HG03108 (cell line): ENCODE data around the gene TCAIM.
A peak's percentile ranks its signal among the peaks of the same experiment; 100 is the strongest.
"Not testable (repeated sequence)": the region's sequence is repeated elsewhere in the genome, so short reads cannot be mapped to it uniquely, and the experiment has no call there.

Experiments
- ATAC-seq: cut with Tn5 transposase; IDR thresholded peaks from one replicate; pipeline ENCODE4 v1.9.1; 2021; ENCODE audit warnings: moderate library complexity; ENCODE audit not compliant: unreplicated experiment

TCAIM gene

DNA sequence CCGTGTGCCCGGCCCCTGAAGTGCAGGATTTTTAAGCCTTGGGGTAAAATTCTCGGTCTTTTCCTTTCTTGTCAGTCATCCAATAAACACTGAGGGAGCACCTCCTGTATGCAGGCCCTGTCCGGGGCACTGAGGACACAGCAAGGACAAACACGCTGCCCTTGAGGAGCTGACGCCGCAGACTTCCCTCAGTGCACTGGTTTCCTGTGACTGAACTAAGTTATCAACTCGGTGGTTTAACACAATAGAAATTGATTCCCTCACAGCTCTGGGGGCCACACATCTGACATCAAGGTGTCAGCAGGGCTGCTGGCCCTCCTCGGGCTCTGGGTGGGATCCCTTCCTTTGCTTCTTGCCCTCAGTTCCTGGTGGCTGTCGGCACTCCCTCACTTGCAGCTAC lies 73.8 kb downstream of the TCAIM start:
- ATAC-seq, result no peak

DNA sequence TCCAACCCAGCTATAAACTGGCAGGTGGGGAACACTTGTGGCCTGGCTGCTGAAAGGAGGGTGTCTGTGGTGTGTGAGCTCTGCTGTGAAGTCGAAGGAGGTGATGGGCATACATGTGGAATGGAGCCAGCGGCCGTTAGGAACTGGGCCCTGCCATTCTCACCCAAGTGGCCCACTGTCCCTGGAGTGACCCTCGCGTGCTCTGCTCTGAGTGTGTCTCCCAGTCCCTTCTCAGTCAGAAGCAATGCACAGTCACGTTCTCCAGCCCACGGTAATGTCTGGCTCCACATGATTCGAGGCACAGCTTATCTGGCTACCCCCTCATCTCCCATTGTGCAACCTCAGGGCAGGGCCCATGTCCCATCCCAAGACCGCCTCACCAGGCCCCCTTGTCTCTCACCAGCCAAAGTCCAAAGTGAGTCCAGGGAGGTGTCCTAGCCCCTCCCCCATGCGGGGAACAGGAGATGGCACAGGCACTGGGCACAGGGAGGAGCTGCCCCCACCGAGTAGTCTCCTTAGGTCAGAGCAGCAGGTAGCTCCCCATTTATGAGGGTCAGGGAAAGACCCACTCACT lies 76.0 kb downstream of the TCAIM start:
- no peak for ATAC-seq

DNA sequence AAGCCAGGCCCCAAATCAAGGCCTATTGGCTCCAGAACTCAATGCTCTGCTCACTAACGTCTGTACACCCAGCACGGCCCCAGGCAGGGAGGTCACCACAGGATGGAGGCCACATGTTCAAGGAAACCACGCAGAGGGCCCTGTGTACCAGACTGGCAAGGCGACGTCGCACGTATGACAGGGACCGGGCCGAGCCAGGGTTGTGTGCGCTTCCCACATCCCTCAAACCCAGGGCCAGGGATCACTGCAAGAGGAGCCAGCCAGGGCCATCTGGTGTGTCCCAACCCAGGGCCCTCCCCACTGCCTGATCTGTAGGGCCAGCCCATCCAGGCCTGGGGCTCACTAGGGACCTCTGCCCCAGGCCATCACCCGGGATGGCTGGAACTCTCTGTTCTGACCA lies 76.9 kb downstream of the TCAIM start:
- ATAC-seq, result no peak

DNA sequence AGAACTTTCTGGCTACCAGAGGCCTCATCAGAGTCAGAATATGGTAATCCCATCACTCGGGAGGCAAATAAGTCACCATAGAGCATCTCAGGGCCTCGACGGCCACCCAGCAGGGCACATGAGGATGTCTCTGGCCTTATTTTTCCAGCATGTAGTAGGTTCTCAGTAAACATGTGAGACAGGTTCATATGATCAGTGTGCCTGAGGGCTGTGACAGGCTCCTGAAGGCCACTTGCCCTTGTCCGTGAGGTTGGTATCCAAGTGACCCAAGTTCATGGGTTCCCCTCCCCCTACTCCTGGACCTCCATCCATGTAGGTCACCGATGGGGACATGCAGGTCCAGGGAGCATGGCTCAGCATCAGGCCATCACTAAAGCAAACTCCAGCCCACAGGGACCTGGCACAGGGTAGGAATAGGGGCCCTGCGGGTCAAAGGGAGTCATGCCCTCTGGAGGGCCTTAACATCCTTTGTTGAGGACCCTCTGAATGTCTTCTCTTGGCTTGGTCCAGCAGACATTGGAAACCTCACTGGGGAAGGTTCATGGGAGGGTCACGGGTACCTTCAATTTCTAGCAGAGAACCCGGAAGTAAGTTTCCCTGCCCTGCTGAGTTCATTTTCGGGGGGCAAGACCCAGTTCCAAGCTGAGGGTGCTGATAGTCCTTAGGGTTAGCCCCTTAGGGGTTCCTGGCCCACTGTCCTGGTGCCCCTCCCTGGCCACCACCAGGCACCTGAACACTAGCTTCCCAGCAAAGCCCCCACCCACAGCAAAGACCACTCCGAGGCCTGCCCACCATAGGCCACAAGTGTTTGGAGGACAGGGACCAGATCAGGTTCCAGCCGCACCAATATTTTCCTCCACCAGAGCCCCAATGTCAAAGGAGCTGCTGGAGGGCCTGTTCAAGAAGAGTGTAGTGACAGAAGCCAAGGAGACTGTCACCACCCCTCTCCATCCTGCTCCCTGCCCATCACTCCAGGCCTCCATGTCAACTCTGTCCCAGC lies 77.8 kb downstream of the TCAIM start:
- ATAC-seq, result no peak

DNA sequence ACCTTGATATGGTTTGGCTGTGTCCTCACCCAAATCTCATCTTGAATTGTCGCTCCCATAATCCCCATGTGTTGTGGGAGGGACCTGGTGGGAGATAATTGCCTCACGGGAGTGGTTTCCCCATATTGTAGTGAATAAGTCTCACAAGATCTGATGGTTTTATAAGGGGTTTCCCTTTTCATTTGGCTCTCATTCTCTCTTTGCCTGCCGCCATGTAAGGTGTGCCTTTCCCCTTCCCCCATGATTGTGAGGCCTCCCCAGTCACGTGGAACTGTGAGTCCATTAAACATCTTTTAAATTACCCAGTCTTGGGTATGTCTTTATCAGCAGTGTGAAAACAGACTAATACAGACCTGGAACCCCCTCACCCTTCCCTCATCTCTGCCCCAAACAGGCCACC lies 79.6 kb downstream of the TCAIM start:
- not testable (repeated sequence) for ATAC-seq

DNA sequence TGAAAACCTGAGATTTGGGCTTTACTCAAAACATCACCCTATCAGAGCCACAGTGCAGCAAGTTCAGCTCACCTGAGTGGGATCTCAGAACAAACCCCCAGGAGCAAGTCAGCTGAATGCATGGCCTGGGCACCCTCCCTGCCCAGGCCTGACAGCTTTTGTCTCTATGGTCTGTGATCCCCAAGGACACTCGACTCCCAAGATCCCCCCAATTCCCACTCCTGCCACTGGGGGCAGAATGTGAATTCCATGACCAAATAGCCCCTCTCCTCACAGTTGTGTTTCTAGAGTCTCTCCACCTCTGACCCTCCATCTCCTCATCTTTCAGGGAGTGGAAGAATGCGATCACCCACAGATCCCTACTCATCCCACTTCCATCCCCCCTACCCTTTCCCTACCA lies 80.0 kb downstream of the TCAIM start:
- ATAC-seq, result no peak

DNA sequence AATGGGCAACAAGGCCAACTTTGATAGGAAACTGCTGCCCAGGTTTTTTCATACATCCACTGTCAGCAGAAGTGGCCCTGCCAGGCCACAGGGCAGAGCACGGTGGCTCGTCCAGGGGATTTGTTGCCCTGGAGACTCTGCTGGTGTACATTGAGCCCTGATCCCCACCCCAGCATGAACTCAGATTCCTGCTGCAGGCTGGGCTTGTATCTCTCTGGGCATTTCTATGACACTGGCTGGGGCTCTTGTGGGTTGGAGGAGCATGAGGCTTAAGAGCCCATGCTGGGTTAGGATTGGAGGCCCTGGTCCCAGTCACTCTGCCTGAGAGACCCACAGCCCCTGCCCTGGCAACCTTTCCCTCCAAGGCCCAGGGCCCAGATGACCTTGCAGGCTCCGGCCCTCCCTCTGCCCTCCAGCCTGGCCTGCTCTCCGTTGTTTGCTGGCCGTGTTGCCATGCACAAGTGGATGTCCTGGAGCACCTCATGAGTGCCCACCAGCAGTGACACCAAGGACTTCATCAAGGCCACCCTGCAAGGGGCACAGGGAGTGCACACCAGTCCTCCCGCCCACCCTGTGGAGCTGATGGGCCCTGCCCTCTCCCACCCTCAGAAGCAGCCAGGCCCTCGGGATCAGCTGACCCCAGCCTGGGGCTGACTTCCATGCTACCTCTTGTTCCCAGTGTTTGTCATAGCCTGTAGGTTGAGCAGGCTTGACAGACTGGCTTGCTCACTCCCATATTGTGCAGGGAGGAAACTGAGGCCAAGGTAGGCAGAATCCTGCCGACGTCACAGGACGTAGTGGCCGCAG lies 80.8 kb downstream of the TCAIM start:
- no peak for ATAC-seq

DNA sequence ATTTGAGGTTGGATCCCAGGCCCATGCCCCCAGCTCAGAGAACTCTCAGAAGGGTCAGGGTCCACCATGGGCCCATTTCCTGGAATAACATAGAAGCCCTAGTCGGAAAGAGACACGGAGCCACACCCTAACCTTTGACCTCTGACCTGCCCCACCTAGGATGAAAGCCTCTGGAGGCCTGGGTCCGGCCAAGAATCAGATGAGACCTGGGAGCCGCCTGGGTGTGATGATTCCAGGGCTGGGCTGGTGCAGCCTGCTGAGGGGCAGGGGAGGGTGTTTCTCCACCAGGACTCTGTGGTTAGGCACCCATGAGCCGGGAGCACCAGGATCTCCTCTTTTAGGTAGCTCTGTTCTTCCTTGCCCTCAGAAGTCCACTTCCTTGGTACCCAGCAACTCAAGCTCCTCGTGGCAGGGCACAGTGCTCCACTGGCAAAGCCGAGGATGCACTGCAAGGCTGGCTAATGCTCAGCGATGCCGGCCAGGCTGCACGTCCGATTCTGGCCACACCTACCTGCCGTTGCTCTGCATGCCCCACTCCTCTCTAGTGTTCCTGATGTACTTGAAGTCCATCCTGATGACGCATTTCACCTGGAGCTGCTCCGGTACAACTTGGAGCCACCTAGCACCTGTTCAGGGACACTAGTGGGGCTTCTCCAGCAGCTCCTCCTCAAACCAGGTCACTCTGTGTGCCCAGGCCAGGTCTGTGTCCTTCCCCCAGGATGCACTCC lies 81.5 kb downstream of the TCAIM start:
- ATAC-seq, result no peak

DNA sequence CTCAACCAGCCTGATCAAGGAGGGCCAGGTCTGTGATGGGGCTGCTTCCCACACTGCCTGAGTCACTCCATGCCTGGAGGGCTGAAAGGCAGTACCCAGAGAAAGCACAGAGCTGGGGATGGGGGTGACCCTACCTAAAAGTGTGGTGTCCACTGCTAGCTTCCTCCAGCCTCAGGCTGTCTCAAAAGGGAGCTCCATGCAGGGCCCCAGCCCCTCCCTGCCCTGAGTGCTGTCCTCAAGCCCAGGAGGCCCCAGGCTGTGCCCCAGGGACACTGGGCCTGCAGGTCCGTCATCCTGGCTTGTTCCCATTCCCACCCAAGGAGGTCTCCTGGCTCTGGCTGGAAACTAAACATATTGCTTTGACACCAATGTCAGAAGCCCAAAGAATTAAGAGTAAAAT lies 82.1 kb downstream of the TCAIM start:
- ATAC-seq, result no peak

DNA sequence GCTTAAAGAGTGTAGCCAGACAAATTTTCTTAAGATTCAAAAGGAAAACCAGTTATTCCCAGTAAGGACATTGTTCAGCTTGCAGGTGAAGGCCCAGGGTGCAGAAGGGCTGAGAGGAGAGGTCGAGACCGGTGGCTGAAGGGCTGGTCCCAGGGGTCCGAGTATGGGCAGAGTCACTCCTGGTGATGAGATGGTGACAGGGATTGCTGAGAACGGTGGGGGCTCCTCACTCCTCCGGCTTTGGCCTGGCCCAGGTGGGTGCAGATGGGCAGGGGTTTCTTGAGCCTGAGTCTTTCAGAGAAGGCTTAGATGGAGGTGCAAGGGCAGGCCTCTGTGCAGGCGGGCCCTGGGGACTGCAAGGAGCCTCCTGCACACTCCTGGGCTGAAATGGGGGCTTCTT lies 82.7 kb downstream of the TCAIM start:
- ATAC-seq, result no peak

DNA sequence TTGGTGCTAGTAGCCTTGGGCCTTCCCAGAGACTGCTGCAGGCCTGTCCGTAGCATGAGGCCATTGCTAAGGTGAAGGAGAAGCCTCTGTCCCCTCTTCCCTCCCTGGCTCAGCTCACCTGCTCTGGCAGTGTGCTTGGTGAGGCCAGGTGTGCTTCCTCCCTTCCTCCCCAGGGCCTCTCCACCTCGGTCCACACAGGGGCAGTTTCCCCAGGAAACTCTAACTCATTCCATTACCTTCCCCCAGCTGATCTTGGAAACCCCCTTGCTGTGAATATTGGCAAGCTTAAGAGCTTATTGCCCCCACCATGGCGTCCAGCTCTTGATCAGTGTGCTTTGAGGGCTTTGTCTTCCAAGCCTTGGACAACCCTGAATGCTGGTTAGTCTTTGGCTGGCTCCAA lies 86.2 kb downstream of the TCAIM start:
- ATAC-seq, result no peak

DNA sequence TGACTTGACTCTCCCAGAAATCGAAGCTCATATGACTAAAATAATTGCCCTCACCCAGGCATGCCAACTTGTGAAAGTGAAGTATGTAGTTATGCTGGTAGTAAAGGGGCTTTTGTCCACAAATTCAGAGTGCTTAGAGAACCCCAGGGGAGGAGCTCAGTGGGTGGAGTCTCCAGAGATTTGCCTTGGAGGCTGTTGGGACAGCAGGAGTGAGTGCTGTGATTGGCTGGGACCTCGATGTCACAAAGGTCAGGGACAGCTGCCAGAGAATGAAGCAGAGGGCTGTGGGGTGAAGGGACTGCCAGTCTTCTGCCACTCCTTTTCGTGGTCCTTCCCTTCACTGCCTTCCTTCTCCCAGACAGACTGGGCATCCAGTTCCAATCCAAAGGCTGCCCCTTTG lies 89.1 kb downstream of the TCAIM start:
- no peak for ATAC-seq

DNA sequence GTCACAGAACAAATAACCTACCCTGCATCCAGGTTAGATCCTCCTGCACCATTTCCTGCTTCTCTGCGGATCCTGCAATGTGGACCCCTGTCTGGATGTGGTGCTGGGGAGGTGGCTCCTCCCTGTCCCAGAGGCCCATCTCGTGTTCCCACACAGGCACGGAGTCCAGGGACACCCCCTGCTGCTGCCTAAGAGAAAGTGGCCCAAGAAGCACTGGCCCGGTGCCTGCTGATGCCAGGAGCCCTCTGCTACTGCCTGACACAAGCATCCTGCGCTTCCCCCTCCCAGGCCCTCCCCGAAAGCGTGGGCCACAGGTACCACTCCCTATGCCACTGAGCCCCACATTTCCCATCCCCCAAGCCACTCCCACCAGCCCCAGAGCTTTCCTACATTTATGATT lies 90.3 kb downstream of the TCAIM start:
- ATAC-seq, result no peak

DNA sequence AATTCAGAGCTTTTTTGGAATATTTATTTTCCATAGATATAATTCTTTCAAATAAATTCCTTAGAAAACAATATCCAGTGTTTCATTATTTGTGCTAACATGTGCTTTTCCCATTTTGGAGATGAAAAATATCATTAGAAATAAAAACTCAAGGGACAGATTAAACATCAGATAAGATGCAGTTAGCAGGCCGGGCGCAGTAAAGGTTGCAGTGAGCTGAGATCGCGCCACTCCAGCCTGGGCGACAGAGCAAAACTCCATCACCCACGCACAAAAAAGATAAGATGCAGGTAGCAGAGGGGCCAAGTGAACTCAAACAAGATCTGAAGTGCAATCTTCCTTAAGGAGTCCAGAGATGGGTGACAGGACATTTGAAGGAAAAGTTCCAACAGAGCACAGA lies 90.9 kb downstream of the TCAIM start:
- no peak for ATAC-seq

DNA sequence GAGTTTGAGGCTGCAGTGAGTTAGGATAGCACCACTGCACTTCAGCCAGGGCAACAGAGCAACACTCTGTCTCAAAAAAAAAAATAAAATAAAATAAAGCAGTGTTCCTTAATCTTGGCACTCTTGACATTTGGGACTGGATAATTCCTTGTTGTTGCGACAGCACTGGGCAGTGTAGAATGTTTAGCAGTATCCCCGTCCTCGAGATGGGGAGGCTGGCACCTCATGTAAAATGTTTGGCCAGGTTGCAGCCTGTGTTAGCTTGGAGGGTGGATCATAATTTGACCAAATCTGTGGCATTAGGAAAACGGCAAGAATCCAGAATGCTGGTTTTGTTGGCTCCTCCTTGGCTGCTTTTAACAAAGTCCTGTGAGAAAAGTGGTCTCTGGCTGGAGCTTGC lies 91.9 kb downstream of the TCAIM start:
- no peak for ATAC-seq

DNA sequence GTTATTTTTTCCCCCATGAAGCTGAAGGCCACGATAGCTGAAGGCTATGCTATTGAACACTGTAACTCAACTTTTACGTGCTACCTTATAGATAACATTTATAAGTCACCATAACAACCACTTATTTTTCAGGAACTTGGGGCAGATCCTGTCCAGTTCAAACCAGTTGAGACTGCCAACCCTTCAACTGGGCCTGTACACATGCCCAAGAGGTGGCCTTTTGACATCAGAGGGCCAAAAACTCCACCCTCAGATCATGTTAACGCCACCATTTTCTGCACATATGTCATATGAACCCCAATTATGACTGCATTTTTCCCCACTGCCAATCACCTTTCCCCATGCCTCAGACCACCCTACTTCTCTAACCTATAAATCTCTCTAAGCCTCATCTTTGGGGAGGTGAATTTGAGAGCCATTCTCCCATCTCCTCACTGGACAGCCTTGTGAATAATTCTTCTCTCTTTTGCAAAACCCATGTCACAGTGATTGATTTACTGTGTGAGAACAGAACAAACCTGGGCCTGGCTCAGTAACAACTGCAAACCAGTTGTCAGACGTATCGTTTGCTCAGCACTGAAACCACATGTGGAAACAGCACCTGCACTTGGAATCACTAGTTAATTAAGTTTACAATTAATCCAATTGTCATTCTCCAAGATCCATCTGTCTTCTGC lies 96.4 kb downstream of the TCAIM start:
- no peak for ATAC-seq

DNA sequence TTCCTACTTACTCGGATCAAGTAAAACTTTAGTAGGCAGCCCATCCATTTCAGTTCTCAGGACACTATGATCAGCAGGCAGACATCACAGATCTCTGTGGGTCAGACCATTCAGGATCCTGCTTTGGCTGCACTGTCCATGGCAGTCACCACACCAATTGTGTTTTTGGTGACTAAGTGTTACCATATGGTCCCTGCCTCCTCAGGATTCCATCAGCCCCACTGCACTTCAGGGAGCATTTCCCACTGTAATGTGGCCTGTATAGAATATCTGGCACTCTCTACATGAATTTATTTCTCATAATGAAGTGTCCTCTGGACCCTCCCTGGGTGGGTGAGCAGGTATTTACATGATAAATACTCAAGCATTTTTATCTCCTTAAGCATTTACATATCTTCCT lies 97.6 kb downstream of the TCAIM start:
- ATAC-seq, result no peak

DNA sequence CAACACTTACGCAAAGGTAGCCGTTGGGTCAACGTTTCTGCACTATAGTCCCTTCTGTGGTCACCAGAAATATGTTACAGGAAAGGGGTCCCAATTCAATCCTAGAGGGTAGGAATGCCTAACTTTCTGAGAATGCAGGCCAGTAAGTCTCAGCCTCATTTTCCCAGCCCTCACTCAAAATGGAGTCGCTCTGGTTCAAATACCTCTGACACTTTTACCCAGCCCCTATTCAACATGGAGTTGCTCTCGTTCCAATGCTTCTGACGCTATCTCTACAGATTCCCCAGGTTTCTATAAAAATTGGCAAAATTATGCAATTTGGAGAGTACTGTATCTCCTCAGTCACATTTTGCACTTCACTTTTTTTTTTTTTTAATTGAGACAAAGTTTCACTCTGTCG lies 99.2 kb downstream of the TCAIM start:
- no peak for ATAC-seq

DNA sequence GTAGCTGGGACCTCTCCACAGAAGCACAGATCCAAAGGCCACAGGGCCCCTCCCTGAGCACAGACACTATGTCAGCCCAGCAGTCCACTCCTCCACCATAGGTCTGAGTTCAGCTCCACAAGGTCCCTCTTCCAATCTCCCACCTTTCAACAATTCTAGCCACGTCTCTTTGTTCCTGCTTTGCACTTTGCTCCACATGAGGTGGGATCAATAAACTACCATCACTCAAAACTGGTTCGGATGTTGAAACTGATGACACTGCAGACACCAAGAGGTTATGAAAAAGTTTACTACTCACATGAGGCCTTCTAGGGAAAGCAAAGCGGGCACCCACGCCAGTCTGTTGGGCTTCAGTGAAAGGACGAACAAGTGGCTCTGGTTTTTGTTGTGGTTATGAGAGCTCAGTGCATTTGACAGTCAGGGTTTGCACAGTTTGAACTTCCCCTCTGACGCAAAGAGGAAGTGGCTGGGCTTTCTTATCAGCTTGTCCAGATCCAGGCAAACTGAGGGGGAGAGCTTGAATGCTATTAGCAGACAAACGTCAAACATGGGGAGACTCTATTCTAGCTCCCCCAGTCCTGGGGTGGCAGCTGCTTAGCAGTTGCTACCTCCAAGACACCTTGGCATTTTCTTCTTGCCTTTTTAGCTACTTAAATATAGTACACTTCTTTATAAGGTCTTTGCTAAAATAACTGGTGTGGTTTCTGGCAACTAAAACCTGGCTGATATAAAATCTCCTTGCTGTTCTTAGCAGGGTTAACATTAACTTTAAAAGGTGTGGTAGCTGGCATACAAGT lies 101.1 kb downstream of the TCAIM start:
- ATAC-seq, result peak; percentile 93
